Neural cell (in vitro differentiated cells): Measurements from ENCODE around the gene PRKG1.

ENCODE experiments used
- CTCF ChIP-seq: fragments of 450-650 bp; IDR thresholded peaks from 2 replicates; pipeline ENCODE4 v1.5.1; 2014; ENCODE audit warnings: antibody characterized with exemption, mild to moderate bottlenecking, moderate library complexity; ENCODE audit not compliant: poor library complexity, severe bottlenecking
- POLR2AphosphoS5 ChIP-seq: IDR thresholded peaks from 2 replicates; pipeline ENCODE4 v1.6.1; 2012

GRCh38 chr10:51311228-51311627, 236.9 kb downstream of the PRKG1 start:
- no peak for TF ChIP-seq CTCF
- TF ChIP-seq POLR2AphosphoS5 = no peak
